Common myeloid progenitor, CD34-positive (primary cell): Measurements from ENCODE around the gene SLC47A2.

ENCODE experiments used
- CTCF ChIA-PET: fragments of 350-600 bp; sonication (Branson Sonifier 250); formaldehyde crosslinking; loops from one replicate; lab custom pipeline; 2021; ENCODE audit warnings: antibody characterized with exemption; lab: Charles Lee
- POLR2A ChIA-PET: fragments of 350-600 bp; sonication (Branson Sonifier 250); formaldehyde crosslinking; loops from one replicate; lab custom pipeline; 2021; ENCODE audit warnings: antibody characterized with exemption; lab: Charles Lee
- DNase-seq, 3 donors: peaks; one replicate each; pipeline versions ENCODE4 v3.0.0 to v3.0.0-alpha.2; 2013
- H3K27ac ChIP-seq, 2 experiments: 1 replicate in 1 of 2; 2 replicates in 1 of 2; pipeline ENCODE4 v1.7.0; 2013; ENCODE audit warnings: inconsistent platforms in 2 of 2, low read length in 2 of 2, mild to moderate bottlenecking in 2 of 2, low read depth in 1 of 2, moderate library complexity in 1 of 2; ENCODE audit not compliant: severe bottlenecking in 2 of 2, insufficient read depth in 1 of 2, poor library complexity in 1 of 2
- H3K27me3 ChIP-seq, 5 experiments: replicated peaks in 2 of 5; 1 replicate in 3 of 5; 2 replicates in 2 of 5; pipeline versions ENCODE4 v1.6.1 to v1.7.0; 2013; ENCODE audit warnings: low read length in 4 of 5, mild to moderate bottlenecking in 2 of 5, moderate library complexity in 2 of 5, inconsistent platforms in 1 of 5; ENCODE audit not compliant: insufficient read depth in 5 of 5, control insufficient read depth in 4 of 5
- H3K36me3 ChIP-seq, 4 experiments: 1 replicate in 2 of 4; 2 replicates in 2 of 4; pipeline versions ENCODE4 v1.6.1 to v1.7.0; 2013; ENCODE audit warnings: low read length in 3 of 4, control low read depth in 1 of 4, mild to moderate bottlenecking in 1 of 4; ENCODE audit not compliant: control insufficient read depth in 4 of 4, insufficient read depth in 4 of 4
- H3K4me1 ChIP-seq, 4 experiments: 1 replicate in 3 of 4; 2 replicates in 1 of 4; pipeline versions ENCODE4 v1.6.1 to v1.7.1; 2013; ENCODE audit warnings: low read length in 3 of 4, mild to moderate bottlenecking in 3 of 4, control low read depth in 1 of 4, inconsistent platforms in 1 of 4, moderate library complexity in 1 of 4; ENCODE audit not compliant: control insufficient read depth in 4 of 4, insufficient read depth in 4 of 4; ENCODE audit errors: control extremely low read depth in 1 of 4
- H3K4me3 ChIP-seq, 7 experiments: 1 replicate in 4 of 7; 2 replicates in 3 of 7; pipeline versions ENCODE4 v1.5.1 to v1.7.0; 2013; ENCODE audit warnings: mild to moderate bottlenecking in 7 of 7, low read length in 6 of 7, moderate library complexity in 6 of 7, inconsistent platforms in 2 of 7, low read depth in 2 of 7, control low read depth in 1 of 7; ENCODE audit not compliant: insufficient read depth in 4 of 7, control insufficient read depth in 1 of 7; ENCODE audit errors: extremely low read depth in 1 of 7
- H3K9me3 ChIP-seq, 5 experiments: 1 replicate in 4 of 5; 2 replicates in 1 of 5; pipeline versions ENCODE4 v1.6.1 to v1.7.1; 2013; ENCODE audit warnings: low read length in 4 of 5, mild to moderate bottlenecking in 2 of 5, inconsistent platforms in 1 of 5, low read depth in 1 of 5, moderate library complexity in 1 of 5; ENCODE audit not compliant: control insufficient read depth in 4 of 5, insufficient read depth in 2 of 5; ENCODE audit errors: control extremely low read depth in 1 of 5
- WGBS: methylation state at CpG from one replicate; pipeline ENCODE4 v1.1.5; 2013; ENCODE audit not compliant: insufficient coverage; 5-methylcytosine and 5-hydroxymethylcytosine counted together

The SLC47A2 gene

GRCh38 chr17:19644493-19645210 lies 71.7 kb downstream of the SLC47A2 start:
- no peak for DNase-seq
- H3K4me3 ChIP-seq = no peak overlapping the region
- H3K27ac ChIP-seq = no peak overlapping the region
- ChIA-PET POLR2A (no interaction called here), CTCF (interaction anchor here (0.6 to 2.3 kb wide), 4 partner anchors 11 to 122 kb away, joined by 3 to 5 read pairs (median 4); no protein-coding TSS in a partner anchor)
- no peaks in the 10 kb centered on the region for H3K36me3 ChIP-seq
- WGBS = 90% methylated on average over 2 of the region's 5 CpGs
- H3K27me3 ChIP-seq = peaks cover 0 to 3% (median 0%) of the 10 kb centered on the region in 5 experiments
- no peaks in the 10 kb centered on the region for H3K9me3 ChIP-seq
- H3K4me1 ChIP-seq = peaks cover 10 to 29% (median 25%) of the 10 kb centered on the region in 4 experiments

GRCh38 chr17:19642373-19642893 lies 74.0 kb downstream of the SLC47A2 start:
- H3K36me3 ChIP-seq = no peaks in the 10 kb centered on the region
- H3K4me1 ChIP-seq = peaks cover 3 to 8% (median 6%) of the 10 kb centered on the region in 4 experiments
- ChIA-PET POLR2A (interaction anchor here (0.9 kb wide), 1 partner anchor 22 kb away, joined by 4 read pairs; no protein-coding TSS in a partner anchor), CTCF (interaction anchor here (1.5 kb wide), 1 partner anchor 120 kb away, joined by 4 read pairs; no protein-coding TSS in a partner anchor)
- no peak overlapping the region for H3K4me3 ChIP-seq
- no peak for DNase-seq
- no CpG with 5 or more reads among the region's 5 CpGs for WGBS
- H3K27me3 ChIP-seq = peaks cover 0 to 4% (median 0%) of the 10 kb centered on the region in 5 experiments
- peaks cover 0 to 4% (median 0%) of the 10 kb centered on the region in 5 experiments for H3K9me3 ChIP-seq
- no peak overlapping the region for H3K27ac ChIP-seq

- CTCF ChIA-PET = no interaction called here
- WGBS = 91% methylated on average over 1 of the region's 4 CpGs
These were observed 74.6 kb downstream of the SLC47A2 start for GRCh38 chr17:19641687-19642372.

GRCh38 chr17:19631905-19632304 lies 84.5 kb downstream of the SLC47A2 start:
- Histone ChIP-seq H3K36me3 (no peaks in the 10 kb centered on the region), H3K9me3 (no peaks in the 10 kb centered on the region), H3K27me3 (peaks cover 0 to 3% (median 0%) of the 10 kb centered on the region in 5 experiments), H3K4me1 (no peaks in the 10 kb centered on the region), H3K4me3 (no peak overlapping the region), H3K27ac (no peak overlapping the region)
- 100% methylated on average over 1 of the region's 2 CpGs for WGBS
- no peak for DNase-seq
- CTCF ChIA-PET = interaction anchor here (1.0 kb wide), 1 partner anchor 22 kb away, joined by 3 read pairs; no protein-coding TSS in a partner anchor
- POLR2A ChIA-PET = no interaction called here

More at GRCh38 chr17:19641687-19642372, 74.6 kb downstream of the SLC47A2 start:
- Histone ChIP-seq H3K4me3 (no peak overlapping the region), H3K9me3 (peaks cover 0 to 4% (median 0%) of the 10 kb centered on the region in 5 experiments), H3K36me3 (no peaks in the 10 kb centered on the region), H3K27ac (no peak overlapping the region), H3K4me1 (peaks cover 0 to 2% (median under 1%) of the 10 kb centered on the region in 4 experiments), H3K27me3 (peaks cover 0 to 4% (median 0%) of the 10 kb centered on the region in 5 experiments)
- POLR2A ChIA-PET = interaction anchor here (0.5 to 1.1 kb wide), 3 partner anchors 23 to 90 kb away, joined by 3 to 4 read pairs (median 3); no protein-coding TSS in a partner anchor
- peak in 1 of 3 donors; percentile 6 for DNase-seq

GRCh38 chr17:19630661-19631060 lies 85.7 kb downstream of the SLC47A2 start:
- Histone ChIP-seq H3K27me3 (peaks cover 0 to 3% (median 0%) of the 10 kb centered on the region in 5 experiments), H3K4me1 (no peaks in the 10 kb centered on the region), H3K36me3 (no peaks in the 10 kb centered on the region), H3K9me3 (no peaks in the 10 kb centered on the region), H3K27ac (no peak overlapping the region), H3K4me3 (no peak overlapping the region)
- ChIA-PET POLR2A (no interaction called here), CTCF (no interaction called here)
- no peak for DNase-seq
- WGBS = no CpG with 5 or more reads among the region's 1 CpG

- Histone ChIP-seq H3K36me3 (no peaks in the 10 kb centered on the region), H3K4me3 (no peak overlapping the region), H3K4me1 (no peaks in the 10 kb centered on the region), H3K27me3 (peaks cover 0 to 3% (median 0%) of the 10 kb centered on the region in 5 experiments), H3K27ac (no peak overlapping the region), H3K9me3 (no peaks in the 10 kb centered on the region)
- ChIA-PET CTCF (no interaction called here), POLR2A (no interaction called here)
- WGBS = 98% methylated on average over 4 of the region's 4 CpGs
- no peak for DNase-seq
These were observed 86.3 kb downstream of the SLC47A2 start for GRCh38 chr17:19630035-19630434.
